Common myeloid progenitor, CD34-positive (primary cell): ENCODE results near the gene ZBED4.

Experiments
- CTCF ChIA-PET: fragments of 350-600 bp; sonication (Branson Sonifier 250); formaldehyde crosslinking; loops from one replicate; lab custom pipeline; 2021; ENCODE audit warnings: antibody characterized with exemption; lab: Charles Lee
- POLR2A ChIA-PET: fragments of 350-600 bp; sonication (Branson Sonifier 250); formaldehyde crosslinking; loops from one replicate; lab custom pipeline; 2021; ENCODE audit warnings: antibody characterized with exemption; lab: Charles Lee
- DNase-seq, 3 donors: peaks; one replicate each; pipeline versions ENCODE4 v3.0.0 to v3.0.0-alpha.2; 2013
- H3K27ac ChIP-seq, 2 experiments: 1 replicate in 1 of 2; 2 replicates in 1 of 2; pipeline ENCODE4 v1.7.0; 2013; ENCODE audit warnings: inconsistent platforms in 2 of 2, low read length in 2 of 2, mild to moderate bottlenecking in 2 of 2, low read depth in 1 of 2, moderate library complexity in 1 of 2; ENCODE audit not compliant: severe bottlenecking in 2 of 2, insufficient read depth in 1 of 2, poor library complexity in 1 of 2
- H3K27me3 ChIP-seq, 5 experiments: replicated peaks in 2 of 5; 1 replicate in 3 of 5; 2 replicates in 2 of 5; pipeline versions ENCODE4 v1.6.1 to v1.7.0; 2013; ENCODE audit warnings: low read length in 4 of 5, mild to moderate bottlenecking in 2 of 5, moderate library complexity in 2 of 5, inconsistent platforms in 1 of 5; ENCODE audit not compliant: insufficient read depth in 5 of 5, control insufficient read depth in 4 of 5
- H3K36me3 ChIP-seq, 4 experiments: 1 replicate in 2 of 4; 2 replicates in 2 of 4; pipeline versions ENCODE4 v1.6.1 to v1.7.0; 2013; ENCODE audit warnings: low read length in 3 of 4, control low read depth in 1 of 4, mild to moderate bottlenecking in 1 of 4; ENCODE audit not compliant: control insufficient read depth in 4 of 4, insufficient read depth in 4 of 4
- H3K4me1 ChIP-seq, 4 experiments: 1 replicate in 3 of 4; 2 replicates in 1 of 4; pipeline versions ENCODE4 v1.6.1 to v1.7.1; 2013; ENCODE audit warnings: low read length in 3 of 4, mild to moderate bottlenecking in 3 of 4, control low read depth in 1 of 4, inconsistent platforms in 1 of 4, moderate library complexity in 1 of 4; ENCODE audit not compliant: control insufficient read depth in 4 of 4, insufficient read depth in 4 of 4; ENCODE audit errors: control extremely low read depth in 1 of 4
- H3K4me3 ChIP-seq, 7 experiments: 1 replicate in 4 of 7; 2 replicates in 3 of 7; pipeline versions ENCODE4 v1.5.1 to v1.7.0; 2013; ENCODE audit warnings: mild to moderate bottlenecking in 7 of 7, low read length in 6 of 7, moderate library complexity in 6 of 7, inconsistent platforms in 2 of 7, low read depth in 2 of 7, control low read depth in 1 of 7; ENCODE audit not compliant: insufficient read depth in 4 of 7, control insufficient read depth in 1 of 7; ENCODE audit errors: extremely low read depth in 1 of 7
- H3K9me3 ChIP-seq, 5 experiments: 1 replicate in 4 of 5; 2 replicates in 1 of 5; pipeline versions ENCODE4 v1.6.1 to v1.7.1; 2013; ENCODE audit warnings: low read length in 4 of 5, mild to moderate bottlenecking in 2 of 5, inconsistent platforms in 1 of 5, low read depth in 1 of 5, moderate library complexity in 1 of 5; ENCODE audit not compliant: control insufficient read depth in 4 of 5, insufficient read depth in 2 of 5; ENCODE audit errors: control extremely low read depth in 1 of 5
- WGBS: methylation state at CpG from one replicate; pipeline ENCODE4 v1.1.5; 2013; ENCODE audit not compliant: insufficient coverage; 5-methylcytosine and 5-hydroxymethylcytosine counted together

Gene ZBED4

DNA sequence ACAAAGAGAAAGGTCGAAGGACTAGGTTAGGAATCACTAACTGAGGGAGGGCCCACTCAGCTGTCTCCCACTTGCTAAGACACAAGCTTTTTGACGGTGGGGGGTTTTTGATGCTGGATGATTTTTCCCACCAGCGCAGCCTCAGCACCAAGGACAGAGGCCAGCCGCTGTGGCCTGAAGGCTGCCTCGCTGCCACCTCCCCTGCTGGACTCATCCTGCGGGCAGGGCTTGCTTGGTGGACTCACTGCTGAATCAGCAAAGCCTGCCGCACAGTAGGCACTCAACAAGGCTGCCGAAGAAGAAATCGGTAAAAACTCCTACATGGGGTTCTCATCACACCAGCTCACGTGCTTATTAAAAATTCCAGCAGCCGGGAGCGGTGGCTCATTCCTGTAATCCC, 62.0 kb downstream of the ZBED4 start:
- Histone ChIP-seq H3K4me1 (peaks cover 2 to 25% (median 18%) of the 10 kb centered on the region in 4 experiments), H3K36me3 (peaks cover 0 to 36% (median 20%) of the 10 kb centered on the region in 4 experiments), H3K27me3 (no peaks in the 10 kb centered on the region), H3K27ac (no peak overlapping the region), H3K9me3 (no peaks in the 10 kb centered on the region), H3K4me3 (no peak overlapping the region)
- no peak for DNase-seq
- ChIA-PET CTCF (interaction anchor here (1.8 kb wide), 1 partner anchor 15 kb away, joined by 4 read pairs; no protein-coding TSS in a partner anchor), POLR2A (no interaction called here)
- 89% methylated on average over 11 of the region's 12 CpGs for WGBS

DNA sequence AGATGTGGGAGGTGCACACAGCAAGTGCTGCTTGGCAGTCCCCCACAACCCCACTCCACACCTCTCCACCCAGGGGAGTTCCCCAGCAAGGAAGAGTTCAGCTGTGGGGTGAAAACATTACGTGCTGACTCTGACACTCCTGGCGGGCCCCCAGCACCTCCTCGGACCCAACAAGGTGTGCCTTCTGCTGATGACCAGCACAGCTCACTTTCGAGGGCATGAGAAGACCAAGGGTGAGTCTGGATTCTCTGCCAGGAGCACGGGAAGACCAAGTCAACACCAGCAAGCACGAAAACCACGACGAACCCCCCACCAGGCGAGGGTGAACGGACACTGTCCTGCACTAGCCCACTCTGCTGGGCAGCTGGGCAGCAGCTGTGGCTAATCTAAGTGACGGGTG, 63.2 kb downstream of the ZBED4 start:
- ChIA-PET CTCF (interaction anchor here (0.6 to 0.9 kb wide), 2 partner anchors 56 to 134 kb away, joined by 3 to 4 read pairs; no protein-coding TSS in a partner anchor), POLR2A (interaction anchor here (1.1 to 2.4 kb wide), 2 partner anchors 62 to 88 kb away, joined by 3 to 17 read pairs; no protein-coding TSS in a partner anchor)
- no peak for DNase-seq
- no peak overlapping the region for H3K27ac ChIP-seq
- H3K36me3 ChIP-seq = peaks cover 0 to 40% (median 17%) of the 10 kb centered on the region in 4 experiments
- no peaks in the 10 kb centered on the region for H3K27me3 ChIP-seq
- peak overlapping the region in 2 of 7 experiments; percentile 12 to 89 for H3K4me3 ChIP-seq
- WGBS = 89% methylated on average over 11 of the region's 11 CpGs
- peaks cover 2 to 25% (median 18%) of the 10 kb centered on the region in 4 experiments for H3K4me1 ChIP-seq
- no peaks in the 10 kb centered on the region for H3K9me3 ChIP-seq

DNA sequence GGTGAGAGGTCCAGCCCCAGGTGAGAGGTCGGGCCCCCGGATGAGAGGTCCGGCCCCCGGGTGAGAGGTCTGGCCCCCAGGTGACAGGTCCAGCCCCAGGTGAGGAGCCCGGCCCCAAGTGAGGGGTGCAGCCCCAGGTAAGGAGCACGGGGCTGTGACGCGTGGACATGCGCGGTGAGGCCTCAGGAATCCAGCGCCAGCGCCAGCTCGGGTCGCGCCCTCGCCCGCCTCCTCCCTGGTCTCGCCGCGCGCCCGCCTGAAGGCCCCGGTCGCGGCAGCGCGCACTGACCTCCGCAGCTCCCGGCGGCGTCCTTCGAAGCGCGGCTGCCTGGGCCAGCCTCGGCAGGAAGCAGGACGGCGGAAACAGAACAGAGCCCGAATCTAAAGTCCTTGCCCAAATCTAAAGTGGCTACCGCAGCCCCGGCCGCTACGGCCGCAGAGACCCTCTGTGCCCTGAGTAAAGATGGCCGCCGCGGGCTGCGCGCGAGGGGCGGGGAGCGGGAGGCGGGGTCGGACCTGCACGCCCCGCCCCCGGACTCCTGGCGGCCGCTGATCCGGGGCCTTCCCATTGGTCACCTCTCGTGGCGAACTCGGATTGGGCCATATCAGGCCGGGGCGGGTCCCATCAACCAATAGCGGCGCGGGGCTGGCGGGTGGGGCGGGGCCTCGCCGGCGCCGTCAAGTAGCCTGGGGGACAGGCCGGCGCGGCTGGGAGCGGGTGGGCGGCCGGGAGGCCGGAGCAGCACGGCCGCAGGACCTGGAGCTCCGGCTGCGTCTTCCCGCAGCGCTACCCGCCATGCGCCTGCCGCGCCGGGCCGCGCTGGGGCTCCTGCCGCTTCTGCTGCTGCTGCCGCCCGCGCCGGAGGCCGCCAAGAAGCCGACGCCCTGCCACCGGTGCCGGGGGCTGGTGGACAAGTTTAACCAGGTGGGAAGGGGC, 64.6 kb downstream of the ZBED4 start, which contains the start of the genes ALG12 and CRELD2:
Gene ALG12, minus strand, starts transcription at position 465 of the 937 bp plus-strand sequence. CDS start 4,673 bp downstream, outside the sequence.
Gene CRELD2, plus strand, starts transcription at position 661 of the 937 bp plus-strand sequence. Its CDS starts 136 bp downstream, at position 797.
- H3K36me3 ChIP-seq = peaks cover 0 to 30% (median 7%) of the 10 kb centered on the region in 4 experiments
- H3K27me3 ChIP-seq = no peaks in the 10 kb centered on the region
- WGBS = 0% methylated on average over 82 of the region's 103 CpGs
- DNase-seq = peak; percentile 96 to 97 (median 97)
- ChIA-PET CTCF (no interaction called here), POLR2A (interaction anchor here (0.8 to 2.4 kb wide), 4 partner anchors 12 to 108 kb away, joined by 3 to 17 read pairs (median 5); no protein-coding TSS in a partner anchor)
- H3K9me3 ChIP-seq = no peaks in the 10 kb centered on the region
- H3K27ac ChIP-seq = peak within 1 kb of the TSS; percentile 58 to 86
- H3K4me3 ChIP-seq = peak within 1 kb of the TSS; percentile 67 to 97 (median 83)
- H3K4me1 ChIP-seq = peaks cover 2 to 25% (median 21%) of the 10 kb centered on the region in 4 experiments

DNA sequence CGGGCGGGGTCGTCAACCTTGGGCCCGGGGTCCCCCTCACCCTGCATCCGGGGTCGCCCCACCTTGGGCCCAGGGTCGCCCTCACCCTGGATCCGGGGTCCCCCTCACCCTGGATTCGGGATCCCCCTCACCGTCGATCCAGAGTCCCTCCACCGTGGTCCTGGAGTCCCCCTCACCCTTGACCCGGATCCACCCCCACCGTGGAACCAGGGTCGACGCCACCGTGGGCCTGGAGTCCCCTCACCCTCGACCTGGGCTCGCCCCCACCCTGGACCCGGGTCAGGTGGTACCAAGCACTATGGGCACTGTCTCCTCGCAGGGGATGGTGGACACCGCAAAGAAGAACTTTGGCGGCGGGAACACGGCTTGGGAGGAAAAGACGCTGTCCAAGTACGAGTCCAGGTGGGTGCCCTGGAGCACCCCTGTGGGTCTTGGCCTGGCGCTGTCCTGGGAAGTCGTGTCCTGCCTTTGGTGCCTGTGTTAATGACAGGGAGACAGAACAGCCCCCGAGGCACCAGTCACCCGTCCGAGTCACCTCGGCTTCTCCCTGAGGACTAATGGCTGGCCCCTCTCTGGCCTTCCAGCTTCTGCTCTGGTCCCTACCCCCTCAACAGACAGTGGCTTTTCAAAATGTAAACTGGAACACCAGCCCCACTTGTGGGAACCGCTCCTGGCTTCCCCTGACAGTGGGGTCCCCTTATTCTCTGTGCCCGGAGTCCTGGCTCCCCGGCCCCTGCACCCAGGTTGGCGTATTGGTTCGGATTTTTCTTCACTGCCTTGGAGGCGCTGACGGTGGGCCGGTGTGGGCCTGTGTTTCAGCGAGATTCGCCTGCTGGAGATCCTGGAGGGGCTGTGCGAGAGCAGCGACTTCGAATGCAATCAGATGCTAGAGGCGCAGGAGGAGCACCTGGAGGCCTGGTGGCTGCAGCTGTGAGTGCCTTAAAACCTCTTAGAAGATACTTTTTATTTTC, 65.6 kb downstream of the ZBED4 start:
- H3K27ac ChIP-seq = peak overlapping the region in 1 of 2 experiments; percentile 34
- ChIA-PET CTCF (interaction anchor here (0.8 kb wide), 1 partner anchor 11 kb away, joined by 3 read pairs; no protein-coding TSS in a partner anchor), POLR2A (interaction anchor here (0.9 to 2.4 kb wide), 4 partner anchors 11 to 109 kb away, joined by 3 to 17 read pairs (median 6); no protein-coding TSS in a partner anchor)

DNA sequence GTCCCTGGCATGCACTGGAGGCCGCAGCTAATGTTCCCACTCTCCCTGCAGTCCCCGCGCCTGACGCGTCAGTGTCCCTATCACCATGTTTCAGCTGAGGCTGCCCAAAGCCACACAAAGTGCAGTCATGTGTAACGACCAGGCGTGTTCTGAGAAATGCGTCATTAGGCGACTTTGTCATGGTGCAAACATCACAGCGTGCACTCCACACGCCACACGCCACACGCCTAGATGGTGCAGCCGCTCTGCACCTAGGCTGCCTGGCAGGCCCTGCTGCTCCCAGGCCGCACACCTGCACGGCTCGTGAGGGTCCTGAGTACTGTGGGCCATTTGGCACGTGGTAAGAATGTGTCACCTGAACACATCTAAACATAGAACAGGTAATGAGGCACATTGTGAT, 67.2 kb downstream of the ZBED4 start:
- H3K27me3 ChIP-seq = no peaks in the 10 kb centered on the region
- H3K9me3 ChIP-seq = no peaks in the 10 kb centered on the region
- ChIA-PET POLR2A (interaction anchor here (1.4 kb wide), 1 partner anchor 13 kb away, joined by 4 read pairs; no protein-coding TSS in a partner anchor), CTCF (no interaction called here)
- no peak overlapping the region for H3K4me3 ChIP-seq
- H3K36me3 ChIP-seq = peaks cover 0 to 22% (median 0%) of the 10 kb centered on the region in 4 experiments
- no peak for DNase-seq
- peaks cover 9 to 46% (median 43%) of the 10 kb centered on the region in 4 experiments for H3K4me1 ChIP-seq
- H3K27ac ChIP-seq = no peak overlapping the region
- WGBS = 87% methylated on average over 18 of the region's 18 CpGs

More for the DNA sequence above, 65.6 kb downstream of the ZBED4 start:
- Histone ChIP-seq H3K27me3 (no peaks in the 10 kb centered on the region), H3K36me3 (peaks cover 0 to 22% (median under 1%) of the 10 kb centered on the region in 4 experiments), H3K4me1 (peaks cover 7 to 31% (median 27%) of the 10 kb centered on the region in 4 experiments), H3K4me3 (peak overlapping the region in 6 of 7 experiments; percentile 30 to 89 (median 78)), H3K9me3 (no peaks in the 10 kb centered on the region)
- no peak for DNase-seq
- WGBS = 52% methylated on average over 40 of the region's 47 CpGs
